ENCODE data around the gene STX16.

STX16 gene

GRCh38 chr20:58618351-58619076 lies 32.6 kb upstream of the STX16 start:
- DNase-seq (ENCODE audit: low read depth, low spot score), result no peak

GRCh38 chr20:58619077-58619863 lies 31.8 kb upstream of the STX16 start:
- peak; percentile 48 for DNase-seq (ENCODE audit: low read depth, low spot score)

- DNase-seq (ENCODE audit: low read depth, low spot score), result peak; percentile 48
Measured at GRCh38 chr20:58619864-58620431, 31.1 kb upstream of the STX16 start.

GRCh38 chr20:58621906-58622548 lies 29.1 kb upstream of the STX16 start:
- DNase-seq (ENCODE audit: low read depth, low spot score), result no peak

- DNase-seq (ENCODE audit: low read depth, low spot score), result no peak
Measured at GRCh38 chr20:58622671-58623578, 28.2 kb upstream of the STX16 start.

GRCh38 chr20:58623579-58624473 lies 27.3 kb upstream of the STX16 start:
- no peak for DNase-seq (ENCODE audit: low read depth, low spot score)

GRCh38 chr20:58624687-58625086 lies 26.4 kb upstream of the STX16 start:
- DNase-seq (ENCODE audit: low read depth, low spot score), result no peak

GRCh38 chr20:58625585-58625984 lies 25.5 kb upstream of the STX16 start:
- DNase-seq (ENCODE audit: low read depth, low spot score), result no peak

GRCh38 chr20:58626051-58626450 lies 25.0 kb upstream of the STX16 start:
- no peak for DNase-seq (ENCODE audit: low read depth, low spot score)

GRCh38 chr20:58627212-58628072 lies 23.6 kb upstream of the STX16 start:
- no peak for DNase-seq (ENCODE audit: low read depth, low spot score)

- no peak for DNase-seq (ENCODE audit: low read depth, low spot score)
Measured at GRCh38 chr20:58628491-58629214, 22.4 kb upstream of the STX16 start.

- DNase-seq (ENCODE audit: low read depth, low spot score), result no peak
Measured at GRCh38 chr20:58629215-58629580, 21.9 kb upstream of the STX16 start.

GRCh38 chr20:58630063-58630462 lies 21.0 kb upstream of the STX16 start:
- DNase-seq (ENCODE audit: low read depth, low spot score), result no peak

GRCh38 chr20:58633161-58634053 lies 17.7 kb upstream of the STX16 start:
- DNase-seq (ENCODE audit: low read depth, low spot score), result no peak

GRCh38 chr20:58634059-58634458 lies 17.0 kb upstream of the STX16 start:
- no peak for DNase-seq (ENCODE audit: low read depth, low spot score)

GRCh38 chr20:58634521-58635278 lies 16.4 kb upstream of the STX16 start:
- DNase-seq (ENCODE audit: low read depth, low spot score), result no peak

GRCh38 chr20:58635279-58635665 lies 15.8 kb upstream of the STX16 start:
- no peak for DNase-seq (ENCODE audit: low read depth, low spot score)
